Suppressor macrophage (primary cell): ENCODE measurements around the gene L2HGDH.

Experiments
- DNase-seq, 4 experiments: peaks; one replicate each; pipeline ENCODE4 v3.0.0-alpha.2; 2020 to 2022

L2HGDH gene

DNA sequence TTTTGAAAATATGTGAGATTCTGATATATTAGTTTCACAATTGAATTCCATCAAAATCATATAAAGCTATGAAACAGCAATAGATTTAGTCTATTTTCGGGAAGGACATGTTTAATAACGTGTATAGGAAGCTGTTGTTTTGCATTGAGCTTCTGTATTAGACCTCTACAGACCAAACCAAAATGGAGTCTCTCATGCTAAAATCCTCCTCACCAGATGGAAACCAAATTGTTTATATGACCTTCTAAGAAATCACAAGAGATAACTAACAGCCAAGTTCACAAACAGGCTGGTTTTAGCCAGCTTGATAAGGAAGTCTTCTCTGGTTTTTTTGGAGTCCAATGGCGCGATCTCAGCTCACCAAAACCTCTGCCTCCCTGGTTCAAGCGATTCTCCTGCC, 23.9 kb downstream of the L2HGDH start:
- no peak for DNase-seq

DNA sequence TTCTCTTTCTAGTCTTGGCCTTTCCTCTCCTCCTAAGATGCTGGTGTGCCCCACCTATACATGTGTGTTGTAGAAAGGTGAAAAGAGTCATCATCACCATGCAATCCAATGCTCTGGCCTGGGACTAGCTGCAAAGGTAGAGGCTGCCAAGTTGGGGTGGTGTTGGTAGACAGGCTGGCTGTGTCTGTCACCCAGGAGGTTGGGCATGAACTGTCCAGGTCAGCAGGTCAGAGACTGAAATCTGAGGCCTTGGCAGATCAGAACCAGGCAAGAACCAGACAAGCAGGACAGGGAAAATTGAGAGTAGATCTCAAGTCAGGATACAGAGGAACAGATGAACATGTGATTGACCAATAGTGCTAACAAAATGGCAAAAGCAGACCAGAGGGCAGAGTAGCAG, 26.2 kb downstream of the L2HGDH start:
- no peak for DNase-seq

DNA sequence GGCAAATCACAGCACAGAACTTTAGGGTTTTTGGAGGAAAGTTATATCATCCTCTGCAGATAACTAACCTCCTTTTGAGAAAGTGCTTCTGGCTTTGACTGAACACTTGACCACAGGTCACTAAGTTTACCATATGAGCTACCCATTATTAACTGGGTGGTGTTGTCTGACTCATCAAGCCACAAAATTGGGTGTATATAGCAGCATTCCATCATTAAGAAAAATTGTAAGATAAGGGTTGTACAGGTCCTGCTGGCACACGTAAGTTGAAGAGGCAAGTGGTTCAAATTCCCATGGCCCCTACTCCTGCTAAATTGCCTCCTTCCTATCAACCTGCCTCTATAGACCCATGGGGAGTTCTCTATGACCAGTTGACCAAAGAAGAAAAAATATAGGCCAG, 39.5 kb downstream of the L2HGDH start:
- no peak for DNase-seq

DNA sequence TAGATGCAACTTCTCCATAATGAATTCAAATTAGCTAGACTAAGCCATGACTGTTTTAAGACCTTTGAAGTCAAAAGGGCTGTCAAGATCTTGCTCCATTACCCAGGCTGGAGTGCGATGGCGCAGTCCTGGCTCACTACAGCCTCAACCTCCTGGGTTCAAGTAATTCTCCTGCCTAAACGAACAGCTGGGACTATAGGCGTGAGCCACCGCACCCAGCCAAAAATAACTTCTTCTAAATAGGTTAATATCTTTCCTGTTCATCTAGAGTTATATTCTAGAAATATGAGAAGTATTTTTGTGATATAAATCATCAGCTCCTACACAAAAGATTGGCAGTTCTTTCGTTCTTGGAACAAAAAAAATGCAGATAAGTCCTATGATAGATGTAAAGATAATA, 41.1 kb downstream of the L2HGDH start:
- DNase-seq, result no peak

DNA sequence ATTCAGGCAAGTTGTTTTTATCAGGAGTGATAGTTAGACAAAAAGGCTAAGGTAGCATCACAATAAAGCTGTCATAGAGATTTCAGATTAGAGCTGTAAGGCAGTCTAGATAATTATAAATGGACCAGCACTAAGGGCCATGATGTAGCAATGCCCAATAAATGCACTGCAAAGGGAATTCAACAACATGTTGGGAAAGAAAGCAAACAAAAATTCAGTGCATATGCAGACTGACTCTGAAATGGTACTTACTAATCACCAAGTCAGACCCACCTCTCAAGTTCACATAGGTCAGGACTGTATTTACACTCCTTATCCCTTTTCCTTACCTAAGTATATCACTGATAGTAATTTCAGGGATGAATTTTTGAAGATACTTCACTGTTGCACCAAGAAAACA, 47.0 kb downstream of the L2HGDH start:
- DNase-seq, result no peak

DNA sequence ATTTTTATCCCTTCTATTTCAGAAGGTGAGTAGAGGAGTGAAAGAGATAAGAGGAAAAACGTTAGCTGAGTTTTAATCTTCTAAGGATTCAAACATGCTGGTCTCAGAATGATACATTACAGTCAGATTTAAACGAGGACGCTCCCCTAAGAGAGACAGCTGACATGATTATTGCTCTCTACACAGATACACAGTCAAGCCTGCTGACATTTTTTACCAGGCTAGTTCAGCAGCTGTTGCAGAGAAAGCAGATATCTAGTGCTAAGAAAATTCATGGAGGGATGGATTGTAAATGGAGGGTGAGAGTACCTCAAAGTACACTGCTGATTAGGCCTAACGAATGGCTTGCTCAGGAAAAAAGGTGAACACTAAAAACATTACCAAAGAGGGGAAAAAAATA, 48.7 kb downstream of the L2HGDH start:
- no peak for DNase-seq

DNA sequence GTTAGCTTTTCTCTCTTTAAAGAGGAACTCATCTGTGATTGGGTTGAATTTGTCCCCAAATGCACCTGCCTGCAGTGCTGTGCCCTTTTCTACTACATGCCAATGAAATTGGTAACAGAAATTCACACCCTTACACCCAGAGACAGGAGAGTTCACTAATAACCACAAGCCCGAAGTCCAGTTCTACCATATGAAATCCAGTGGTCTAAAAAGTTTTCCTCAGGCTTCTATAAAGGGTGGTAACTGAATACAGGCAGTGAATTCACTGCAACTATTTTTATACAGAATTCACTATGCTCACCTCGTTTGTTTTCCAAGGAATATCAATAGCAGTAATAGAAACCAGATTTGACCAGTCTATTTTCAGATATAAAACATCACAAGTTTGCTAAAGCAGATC, 49.2 kb downstream of the L2HGDH start:
- DNase-seq, result no peak

DNA sequence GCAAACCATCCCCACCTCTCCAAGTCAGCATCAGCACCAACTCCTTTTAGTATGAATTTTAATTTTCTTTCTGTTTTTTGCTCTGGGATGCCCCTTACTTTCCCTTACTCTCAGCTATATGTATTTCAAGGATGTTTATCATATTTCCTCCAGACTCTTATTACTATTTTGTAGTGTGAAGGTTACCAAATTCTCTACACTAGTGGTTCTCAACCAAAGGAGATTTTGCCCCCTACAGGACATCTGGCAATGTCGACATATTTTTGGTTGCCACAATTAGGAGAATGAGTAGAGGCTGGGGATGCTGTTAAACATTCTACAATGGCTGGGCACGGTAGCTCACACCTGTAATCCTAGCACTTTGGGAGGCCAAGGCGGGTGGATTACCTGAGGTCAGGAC, 51.5 kb downstream of the L2HGDH start:
- DNase-seq, result peak; percentile 21 to 63 (median 44)

DNA sequence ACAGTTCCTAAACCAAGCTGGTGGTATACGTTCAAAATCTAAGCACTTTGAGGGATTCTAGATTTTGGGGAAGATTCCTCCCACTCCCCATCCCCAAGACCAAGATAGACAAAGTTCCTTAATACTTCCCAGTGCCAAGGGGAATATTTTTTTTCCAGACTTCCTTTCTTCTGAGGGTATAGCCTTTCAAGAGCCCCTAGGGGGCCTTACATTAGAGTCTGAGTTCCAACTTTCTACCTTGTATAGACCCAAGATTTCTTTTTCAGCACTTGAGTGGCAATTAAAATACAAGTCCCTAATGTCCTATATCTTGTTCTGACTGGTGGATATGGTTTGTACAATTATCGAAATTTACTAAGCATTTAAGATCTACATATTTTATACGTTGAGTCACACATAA, 52.0 kb downstream of the L2HGDH start:
- no peak for DNase-seq

DNA sequence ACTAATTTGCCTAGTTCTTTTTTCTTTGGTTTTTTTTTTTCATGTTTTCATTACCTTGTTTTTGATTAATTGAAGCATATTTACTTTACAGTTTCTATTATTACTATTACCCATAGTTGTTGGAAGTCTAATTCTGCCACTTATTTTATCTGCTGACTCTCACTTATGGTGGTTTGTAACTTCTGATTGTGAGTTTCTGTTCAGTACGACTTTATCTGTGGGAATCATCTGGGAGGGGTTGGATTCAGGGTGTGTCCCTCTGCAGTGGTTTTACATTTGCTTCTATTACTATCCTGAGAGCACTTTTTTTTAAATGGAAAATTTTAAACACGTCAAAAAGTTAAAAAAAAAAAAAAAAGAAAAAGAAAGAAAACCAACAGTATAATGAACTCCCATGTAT, 54.3 kb downstream of the L2HGDH start:
- no peak for DNase-seq

DNA sequence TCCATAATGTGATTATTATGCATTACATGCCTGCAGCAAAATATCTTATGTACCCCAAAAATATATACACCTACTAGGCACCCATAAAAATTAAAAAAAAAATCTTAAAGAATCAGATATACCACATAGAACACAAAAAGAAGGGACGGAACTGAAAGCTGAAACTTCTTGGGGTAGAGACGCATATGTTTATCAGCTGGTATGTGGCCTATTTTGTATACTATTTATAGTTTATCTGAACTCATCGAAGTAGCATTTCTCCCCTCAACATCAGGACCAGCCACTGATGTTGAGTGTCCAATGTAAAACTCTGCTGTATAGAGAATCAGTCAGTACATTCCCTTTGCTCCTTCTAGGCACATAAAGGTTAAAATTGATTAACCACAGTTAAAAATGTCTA, 57.8 kb downstream of the L2HGDH start:
- DNase-seq, result no peak

DNA sequence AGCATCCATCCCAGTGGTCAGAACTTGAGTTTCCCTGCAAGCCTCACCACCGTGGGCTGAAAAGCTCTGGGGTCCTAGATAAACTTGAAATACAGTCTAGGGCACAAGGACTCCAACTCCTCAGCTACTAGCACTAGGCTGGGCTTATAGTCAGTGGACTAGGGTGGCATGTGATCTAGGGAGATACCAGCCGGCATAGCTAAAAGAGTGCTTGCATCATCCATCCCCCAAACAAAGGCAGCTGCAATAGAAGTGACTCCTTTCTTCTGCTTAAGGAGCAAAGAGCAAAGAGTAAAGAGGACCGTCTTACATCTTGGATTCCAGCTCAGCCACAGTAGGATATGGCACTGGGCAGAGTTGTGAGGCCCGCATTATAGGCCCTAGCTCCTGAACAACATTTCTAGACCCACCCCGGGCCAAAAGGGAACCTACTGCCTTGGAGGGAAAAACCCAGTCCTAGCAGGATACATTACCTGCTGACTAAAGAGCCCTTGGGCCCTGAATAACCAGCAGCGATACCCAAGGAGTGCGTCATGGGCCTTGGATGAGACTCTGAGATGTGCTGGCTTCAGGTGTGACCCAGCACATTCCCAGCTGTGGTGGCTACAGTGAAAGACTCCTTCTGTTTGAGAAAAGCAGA, 62.8 kb downstream of the L2HGDH start:
- DNase-seq, result peak in 1 of 4 experiments; percentile 8

DNA sequence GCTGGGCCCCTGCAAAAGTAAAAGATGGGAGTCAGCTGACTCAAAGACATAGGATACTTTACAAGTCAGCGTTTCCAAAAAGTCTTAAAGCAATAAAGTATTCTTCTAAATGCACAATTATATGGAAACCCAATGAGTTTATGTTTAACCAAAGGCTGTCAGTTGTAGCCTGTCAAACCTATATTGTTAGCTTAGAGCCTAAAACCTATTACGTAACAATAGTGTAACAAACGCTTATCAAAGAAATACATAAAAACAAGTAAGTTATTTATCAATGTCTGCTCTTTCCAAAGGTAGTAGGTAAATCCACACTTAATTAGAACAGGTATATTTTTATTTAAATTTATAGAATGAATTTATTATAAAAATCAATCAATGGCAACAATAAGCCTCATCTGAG, 64.8 kb downstream of the L2HGDH start:
- DNase-seq, result no peak

DNA sequence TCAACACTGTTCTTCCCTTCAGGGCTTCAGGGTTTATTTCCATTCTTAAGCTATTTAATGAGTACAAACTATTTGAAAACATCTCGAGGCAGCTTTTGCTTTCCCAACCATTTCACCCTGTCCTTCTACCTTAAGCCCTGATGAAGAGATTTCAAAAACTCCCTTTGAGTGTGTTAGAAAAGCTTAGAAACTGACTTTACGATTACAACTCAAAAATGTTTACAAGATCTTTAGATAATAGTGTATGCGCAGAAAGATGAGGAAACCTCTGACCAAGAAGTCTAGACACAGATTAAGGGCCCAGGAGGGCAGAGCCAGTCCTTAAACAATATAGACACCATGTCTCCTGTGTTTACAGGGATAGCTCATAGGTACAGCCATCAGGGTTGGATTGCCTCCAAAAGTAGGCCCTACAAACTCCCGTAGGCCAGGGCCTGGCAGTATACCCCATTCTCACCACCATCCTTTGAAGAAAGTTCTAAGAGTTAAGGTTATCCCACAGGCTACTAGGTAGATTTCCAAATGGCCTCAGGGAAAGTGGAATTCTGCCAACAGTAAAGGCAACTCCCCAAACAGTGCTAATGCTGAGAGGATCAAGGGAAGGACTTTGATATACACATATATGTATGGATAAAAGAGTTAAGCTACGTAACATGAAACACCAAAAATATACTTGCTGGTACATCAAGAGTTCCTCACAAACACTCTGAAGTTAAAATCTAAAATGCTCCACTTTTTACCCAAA, 69.3 kb downstream of the L2HGDH start:
- no peak for DNase-seq

DNA sequence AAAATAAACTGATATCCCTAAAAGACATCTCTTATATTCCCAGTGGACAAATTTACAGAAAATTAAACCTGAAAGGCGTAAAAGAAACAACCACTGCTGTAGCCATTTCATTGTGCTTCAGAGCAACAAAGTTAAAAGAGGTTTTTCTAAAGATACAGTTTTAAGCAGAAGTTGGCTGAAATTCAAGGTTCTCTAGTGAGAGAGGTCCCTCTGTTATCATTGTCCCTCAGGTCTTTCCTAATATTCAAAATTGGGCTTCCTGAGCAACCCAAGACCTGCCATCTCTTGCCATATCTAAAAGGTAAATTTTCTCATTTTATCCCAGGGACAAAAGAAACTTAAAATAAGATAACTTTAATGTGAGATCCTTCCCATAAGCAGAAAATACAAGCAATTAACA, 69.9 kb downstream of the L2HGDH start:
- no peak for DNase-seq

DNA sequence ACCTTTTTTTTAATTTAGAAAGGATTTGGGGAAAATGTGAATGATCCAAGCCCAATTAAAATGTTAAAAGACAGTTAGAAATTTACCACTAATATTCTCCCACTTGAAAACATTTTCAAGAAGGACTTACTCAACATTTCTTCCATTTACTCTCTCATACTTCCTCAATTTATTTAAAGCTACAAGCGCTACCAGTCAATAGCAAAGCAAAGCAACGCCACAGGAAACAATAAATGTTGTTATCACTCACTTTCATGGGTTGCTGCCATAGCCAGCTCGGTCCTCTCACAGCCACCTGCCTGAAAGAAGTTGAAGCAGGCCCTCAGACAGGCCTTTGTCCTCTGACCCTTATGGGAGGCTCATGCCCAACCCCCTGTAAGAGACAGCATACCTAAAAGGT, 74.6 kb downstream of the L2HGDH start:
- peak; percentile 1 to 59 (median 43) for DNase-seq

DNA sequence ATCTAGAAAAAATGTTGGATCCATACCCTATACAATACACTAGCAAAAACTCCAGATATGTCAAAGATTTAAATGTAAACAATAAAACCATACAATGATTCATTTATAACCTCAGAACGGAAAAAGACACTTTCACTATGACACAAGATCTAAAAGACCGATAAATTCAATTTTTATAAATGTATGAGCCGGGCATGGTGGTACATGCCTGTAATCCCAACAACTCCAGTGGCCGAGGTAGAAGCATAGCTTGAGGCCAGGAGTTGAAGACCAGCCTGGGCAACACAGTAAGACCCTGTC, 78.1 kb downstream of the L2HGDH start:
- DNase-seq, result no peak

DNA sequence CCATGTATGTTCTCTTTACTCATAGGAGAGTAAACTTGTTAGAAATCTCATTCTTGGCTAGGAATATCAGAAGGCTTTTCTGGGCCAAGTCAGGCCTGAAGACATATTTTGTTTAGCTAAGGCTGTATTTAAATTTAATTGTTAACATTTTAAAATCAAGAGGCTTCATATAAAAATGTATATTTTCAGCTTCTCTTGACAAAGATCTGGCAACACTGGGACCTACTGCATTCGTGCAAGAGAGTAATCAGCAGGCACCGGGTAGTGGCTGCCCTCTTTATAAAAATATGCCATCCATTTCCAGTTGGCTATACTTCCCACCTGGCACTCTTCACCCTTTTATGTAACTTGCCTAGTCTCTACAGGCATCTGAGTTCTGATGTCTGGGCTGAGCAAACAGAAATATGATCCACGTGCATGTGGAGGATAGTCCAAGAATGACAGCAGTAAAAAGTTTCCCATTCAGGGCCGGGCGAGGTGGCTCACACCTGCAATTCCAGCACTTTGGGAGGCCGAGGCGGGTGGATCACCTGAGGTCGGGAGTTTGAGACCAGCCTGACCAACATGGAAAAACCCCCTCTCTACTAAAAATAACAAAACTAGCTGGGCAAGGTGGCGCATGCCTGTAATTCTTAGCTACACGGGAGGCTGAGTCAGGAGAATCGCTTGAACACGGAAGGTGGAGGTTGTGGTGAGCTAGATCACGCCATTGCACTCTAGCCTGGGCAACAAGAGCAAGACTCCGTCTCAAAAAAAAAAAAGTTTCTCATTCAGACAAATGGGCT, 78.7 kb downstream of the L2HGDH start:
- DNase-seq, result no peak

DNA sequence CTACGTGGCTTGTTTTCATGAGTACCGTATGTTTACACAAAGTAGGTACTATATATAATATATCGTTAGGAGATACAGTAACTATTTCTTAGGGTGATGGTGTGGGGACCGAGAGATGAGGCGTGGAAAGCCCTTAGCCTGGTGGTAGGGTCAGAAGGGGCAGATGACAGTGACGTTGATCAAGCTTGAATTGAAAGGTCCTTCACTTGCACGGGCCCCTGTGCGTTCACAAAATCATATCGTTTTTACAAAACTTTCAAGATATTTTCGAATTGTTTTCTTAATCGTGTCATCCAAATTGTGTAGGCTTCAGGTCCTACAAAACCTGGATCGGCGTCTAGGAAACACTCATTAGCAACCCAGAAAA, 79.8 kb downstream of the L2HGDH start:
- peak in 1 of 4 experiments; percentile 26 for DNase-seq

DNA sequence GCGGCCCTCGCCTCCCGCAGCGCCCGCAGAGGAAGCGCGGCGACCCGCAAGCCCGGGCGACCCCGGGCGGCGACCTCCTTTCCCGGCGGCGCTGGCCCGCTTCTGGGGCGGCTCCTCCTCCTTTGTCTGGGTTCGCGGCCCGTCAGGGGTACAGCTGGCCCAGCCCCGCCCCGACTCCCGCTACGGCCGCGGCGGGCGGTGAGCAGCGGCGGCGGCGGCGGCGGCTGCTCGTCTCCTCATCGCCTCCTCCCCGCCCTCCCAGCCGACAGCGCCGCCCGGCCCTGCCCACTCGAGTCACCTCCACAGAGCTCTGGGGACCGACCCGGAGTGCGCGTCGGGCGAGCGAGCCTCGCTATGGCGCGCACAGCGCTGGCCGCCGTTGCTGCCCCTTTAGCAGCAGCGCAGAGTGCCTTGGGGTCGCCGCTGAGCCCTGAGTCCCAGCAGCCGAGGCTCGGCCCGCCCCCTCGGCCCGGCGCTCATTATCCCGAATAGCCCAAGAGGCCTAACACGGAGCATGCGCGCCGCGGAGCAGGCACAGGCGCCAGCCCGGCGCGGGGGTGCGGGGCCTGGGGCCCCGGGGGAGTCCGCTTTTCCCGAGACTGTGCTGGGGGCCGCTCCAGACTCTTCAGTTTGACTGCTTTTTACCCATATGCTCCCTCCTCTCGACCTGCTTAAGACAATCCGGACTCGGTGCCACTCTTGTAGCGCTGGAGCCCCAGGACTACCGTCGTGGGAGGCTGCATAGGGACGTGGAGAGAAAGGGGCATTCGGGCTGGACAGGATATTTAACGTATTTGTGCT, 80.4 kb downstream of the L2HGDH start, which contains the start of gene SOS2:
Gene SOS2, minus strand, starts transcription at position 104 of the 801 bp plus-strand sequence. CDS start 295 bp downstream, outside the sequence.
- DNase-seq, result peak; percentile 87 to 95 (median 92)

DNA sequence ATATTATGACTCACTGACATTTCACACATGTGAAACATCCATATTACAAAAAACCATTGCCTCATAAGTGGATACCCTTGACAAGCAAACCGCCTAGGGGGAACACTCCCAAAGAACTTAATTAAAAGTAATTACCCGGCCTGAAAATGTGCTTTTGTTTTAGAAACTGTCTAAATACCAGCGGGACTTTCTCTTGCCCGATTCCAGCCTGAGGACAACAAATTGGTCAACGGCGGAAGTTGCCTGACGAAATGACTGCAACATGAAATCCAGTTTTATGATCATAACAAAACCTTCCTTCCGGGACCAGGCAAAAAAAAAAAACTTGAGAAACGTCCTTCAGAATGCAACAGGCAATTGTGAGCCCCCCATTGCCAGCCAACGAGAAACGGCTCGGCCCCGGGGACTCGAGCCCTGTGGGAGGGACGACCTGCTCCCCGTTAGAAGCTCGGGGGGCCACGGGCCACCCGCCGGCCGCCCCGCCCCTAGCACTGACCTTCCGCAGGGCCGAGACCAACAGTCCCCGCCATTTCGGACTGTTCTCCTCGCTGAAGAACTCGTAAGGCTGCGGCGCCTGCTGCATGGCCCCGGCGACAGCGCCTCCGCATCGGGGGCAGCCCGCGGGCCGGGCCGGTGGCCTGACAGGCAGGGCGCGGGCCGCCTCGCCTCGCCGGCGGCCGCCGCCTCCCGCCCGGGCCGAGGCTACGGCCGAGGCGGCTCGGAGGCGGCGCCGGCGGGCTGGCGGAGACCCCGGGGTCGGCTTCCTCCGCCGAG, 81.1 kb downstream of the L2HGDH start:
- DNase-seq, result peak; percentile 60 to 76 (median 72)

DNA sequence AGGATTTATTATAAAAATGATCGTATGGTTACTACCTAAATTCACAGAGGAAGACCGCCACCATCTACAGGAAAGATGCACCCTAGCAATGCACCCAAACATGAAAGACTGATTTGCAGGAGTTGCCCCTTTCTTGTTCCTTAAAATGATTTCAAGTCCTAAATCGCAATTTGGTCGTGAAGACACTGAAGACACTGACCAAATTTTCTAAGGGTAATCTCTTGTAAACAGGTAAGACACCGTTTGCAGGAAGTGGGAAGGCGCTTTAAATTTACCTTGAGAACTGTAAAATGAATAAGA, 81.7 kb downstream of the L2HGDH start:
- peak in 3 of 4 experiments; percentile 17 to 42 (median 38) for DNase-seq
